DOHH2 (cell line): ENCODE results near the gene TRPM2.

Experiments
- H3F3A ChIP-seq: fragments of 200-600 bp; sonication (generic), shearing (Covaris generic); 2 replicates; pipeline ENCODE4 v1.6.0; 2016; ENCODE audit warnings: antibody characterized with exemption, mild to moderate bottlenecking; ENCODE audit not compliant: control insufficient read depth, insufficient read depth
- H3K27ac ChIP-seq: fragments of 200-600 bp; sonication (generic); 2 replicates; pipeline ENCODE4 v1.5.1; 2014; ENCODE audit warnings: low read depth, mild to moderate bottlenecking, low read length, moderate library complexity
- H3K27me3 ChIP-seq: fragments of 200-600 bp; sonication (generic); 2 replicates; pipeline ENCODE4 v1.6.1; 2014; ENCODE audit warnings: mild to moderate bottlenecking, low read length, mixed read lengths; ENCODE audit not compliant: control insufficient read depth
- H3K36me3 ChIP-seq: fragments of 200-600 bp; sonication (generic); 2 replicates; pipeline ENCODE4 v1.6.1; 2014; ENCODE audit warnings: mild to moderate bottlenecking, low read length, moderate library complexity, mixed read lengths; ENCODE audit not compliant: control insufficient read depth
- H3K4me1 ChIP-seq: fragments of 200-600 bp; sonication (generic); 2 replicates; pipeline ENCODE4 v1.6.1; 2014; ENCODE audit warnings: mild to moderate bottlenecking, low read length, mixed read lengths; ENCODE audit not compliant: control insufficient read depth
- H3K4me2 ChIP-seq: fragments of 200-600 bp; sonication (generic); 2 replicates; pipeline ENCODE4 v1.6.0; 2014; ENCODE audit warnings: mild to moderate bottlenecking, low read length, moderate library complexity
- H3K4me3 ChIP-seq: fragments of 200-600 bp; sonication (generic); 2 replicates; pipeline ENCODE4 v1.5.1; 2014; ENCODE audit warnings: mild to moderate bottlenecking, low read length, mixed read lengths
- H3K79me2 ChIP-seq: fragments of 200-600 bp; sonication (generic); 2 replicates; pipeline ENCODE4 v1.6.1; 2014; ENCODE audit warnings: mild to moderate bottlenecking, low read length, mixed read lengths; ENCODE audit not compliant: control insufficient read depth
- H3K9me2 ChIP-seq: fragments of 200-600 bp; sonication (generic); replicated peaks from 2 replicates; pipeline ENCODE4 v1.6.1; 2014; ENCODE audit warnings: mild to moderate bottlenecking, low read length, mixed read lengths; ENCODE audit not compliant: control insufficient read depth
- H3K9me3 ChIP-seq: fragments of 200-600 bp; sonication (generic); 2 replicates; pipeline ENCODE4 v1.6.1; 2014; ENCODE audit warnings: antibody characterized with exemption, low read length, mixed read lengths; ENCODE audit not compliant: control insufficient read depth, insufficient read depth
- H4K20me1 ChIP-seq: fragments of 200-600 bp; sonication (generic); 2 replicates; pipeline ENCODE4 v1.6.0; 2014; ENCODE audit warnings: low read depth, mild to moderate bottlenecking, antibody characterized with exemption, low read length, moderate library complexity; ENCODE audit not compliant: control insufficient read depth, insufficient read depth
- EZH2phosphoT487 ChIP-seq: fragments of 200-600 bp; sonication (generic); IDR thresholded peaks from 2 replicates; pipeline ENCODE4 v1.6.1; 2017; ENCODE audit warnings: borderline replicate concordance, mild to moderate bottlenecking, antibody characterized with exemption, low read length, moderate library complexity, mixed read lengths
- TF ChIP-seq, protein P1 (sequence below): fragments of 200-600 bp; sonication (generic); IDR thresholded peaks from one replicate; pipeline ENCODE4 v1.5.1; 2014; ENCODE audit warnings: antibody characterized with exemption, mild to moderate bottlenecking, low read depth, low read length; ENCODE audit not compliant: poor library complexity, severe bottlenecking

Gene TRPM2

DNA sequence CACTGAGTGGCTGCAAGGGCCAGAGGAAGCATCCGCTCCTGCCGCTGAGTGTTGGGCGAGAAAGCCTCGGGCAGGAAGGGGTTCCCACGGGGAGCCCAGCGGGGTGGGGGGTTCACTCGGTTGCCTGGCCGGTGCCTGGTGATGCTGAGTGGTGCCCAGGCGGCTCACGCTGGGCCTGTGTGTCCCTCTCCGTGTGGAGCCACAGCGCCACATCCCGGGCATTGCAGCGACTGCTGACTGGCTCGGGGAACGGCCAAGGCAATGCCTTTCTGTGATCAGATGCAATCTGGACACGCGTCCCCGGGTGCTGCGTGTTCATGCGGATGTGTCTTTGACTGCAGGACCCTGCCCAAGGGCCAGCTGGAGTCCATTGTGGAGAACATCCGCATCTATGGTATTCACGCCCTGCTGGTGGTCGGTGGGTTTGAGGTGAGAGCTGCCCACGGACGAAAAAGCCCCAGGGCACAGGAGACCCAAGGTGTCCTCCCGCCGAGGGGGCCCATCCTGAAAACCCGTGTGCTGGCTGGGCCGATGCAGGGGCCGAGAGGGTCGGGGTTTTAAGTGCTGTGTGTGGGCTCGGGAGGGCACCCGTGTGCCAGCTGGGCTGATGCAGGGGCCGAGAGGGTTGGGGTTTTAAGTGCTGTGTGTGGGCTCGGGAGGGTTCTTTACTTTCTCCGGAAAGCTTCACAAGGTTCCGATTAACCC lies 30.6 kb upstream of the TRPM2 start:
- no peaks in the 10 kb centered on the region for H3K27me3 ChIP-seq
- H3K9me3 ChIP-seq: no peaks in the 10 kb centered on the region
- peaks cover 78% of the 10 kb centered on the region for H3K36me3 ChIP-seq
- H3K79me2 ChIP-seq: no peaks in the 10 kb centered on the region
- H4K20me1 ChIP-seq: no peaks in the 10 kb centered on the region
- H3K4me1 ChIP-seq: no peaks in the 10 kb centered on the region
- no peaks in the 10 kb centered on the region for H3F3A ChIP-seq
- H3K27ac ChIP-seq: no peak overlapping the region
- TF ChIP-seq, protein P1, sequence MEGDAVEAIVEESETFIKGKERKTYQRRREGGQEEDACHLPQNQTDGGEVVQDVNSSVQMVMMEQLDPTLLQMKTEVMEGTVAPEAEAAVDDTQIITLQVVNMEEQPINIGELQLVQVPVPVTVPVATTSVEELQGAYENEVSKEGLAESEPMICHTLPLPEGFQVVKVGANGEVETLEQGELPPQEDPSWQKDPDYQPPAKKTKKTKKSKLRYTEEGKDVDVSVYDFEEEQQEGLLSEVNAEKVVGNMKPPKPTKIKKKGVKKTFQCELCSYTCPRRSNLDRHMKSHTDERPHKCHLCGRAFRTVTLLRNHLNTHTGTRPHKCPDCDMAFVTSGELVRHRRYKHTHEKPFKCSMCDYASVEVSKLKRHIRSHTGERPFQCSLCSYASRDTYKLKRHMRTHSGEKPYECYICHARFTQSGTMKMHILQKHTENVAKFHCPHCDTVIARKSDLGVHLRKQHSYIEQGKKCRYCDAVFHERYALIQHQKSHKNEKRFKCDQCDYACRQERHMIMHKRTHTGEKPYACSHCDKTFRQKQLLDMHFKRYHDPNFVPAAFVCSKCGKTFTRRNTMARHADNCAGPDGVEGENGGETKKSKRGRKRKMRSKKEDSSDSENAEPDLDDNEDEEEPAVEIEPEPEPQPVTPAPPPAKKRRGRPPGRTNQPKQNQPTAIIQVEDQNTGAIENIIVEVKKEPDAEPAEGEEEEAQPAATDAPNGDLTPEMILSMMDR: no peak
- TF ChIP-seq EZH2phosphoT487: no peak
- H3K9me2 ChIP-seq: no peaks in the 10 kb centered on the region
- no peak overlapping the region for H3K4me3 ChIP-seq
- no peak overlapping the region for H3K4me2 ChIP-seq

DNA sequence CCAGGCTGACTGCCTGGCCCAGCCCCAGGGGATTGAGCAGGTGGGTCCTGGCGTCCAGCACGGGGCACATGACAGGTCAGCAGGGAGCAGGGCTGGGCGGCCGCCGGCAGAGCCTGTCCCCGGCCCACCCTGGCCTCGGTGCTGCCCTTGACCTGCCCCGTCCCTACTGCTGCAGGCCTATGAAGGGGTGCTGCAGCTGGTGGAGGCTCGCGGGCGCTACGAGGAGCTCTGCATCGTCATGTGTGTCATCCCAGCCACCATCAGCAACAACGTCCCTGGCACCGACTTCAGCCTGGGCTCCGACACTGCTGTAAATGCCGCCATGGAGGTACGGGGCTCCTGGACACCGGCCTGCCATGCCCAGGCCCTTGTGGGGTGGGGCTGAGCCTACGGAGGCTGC lies 29.8 kb upstream of the TRPM2 start:
- Histone ChIP-seq H3K36me3 (peaks cover 74% of the 10 kb centered on the region), H3F3A (no peaks in the 10 kb centered on the region)

DNA sequence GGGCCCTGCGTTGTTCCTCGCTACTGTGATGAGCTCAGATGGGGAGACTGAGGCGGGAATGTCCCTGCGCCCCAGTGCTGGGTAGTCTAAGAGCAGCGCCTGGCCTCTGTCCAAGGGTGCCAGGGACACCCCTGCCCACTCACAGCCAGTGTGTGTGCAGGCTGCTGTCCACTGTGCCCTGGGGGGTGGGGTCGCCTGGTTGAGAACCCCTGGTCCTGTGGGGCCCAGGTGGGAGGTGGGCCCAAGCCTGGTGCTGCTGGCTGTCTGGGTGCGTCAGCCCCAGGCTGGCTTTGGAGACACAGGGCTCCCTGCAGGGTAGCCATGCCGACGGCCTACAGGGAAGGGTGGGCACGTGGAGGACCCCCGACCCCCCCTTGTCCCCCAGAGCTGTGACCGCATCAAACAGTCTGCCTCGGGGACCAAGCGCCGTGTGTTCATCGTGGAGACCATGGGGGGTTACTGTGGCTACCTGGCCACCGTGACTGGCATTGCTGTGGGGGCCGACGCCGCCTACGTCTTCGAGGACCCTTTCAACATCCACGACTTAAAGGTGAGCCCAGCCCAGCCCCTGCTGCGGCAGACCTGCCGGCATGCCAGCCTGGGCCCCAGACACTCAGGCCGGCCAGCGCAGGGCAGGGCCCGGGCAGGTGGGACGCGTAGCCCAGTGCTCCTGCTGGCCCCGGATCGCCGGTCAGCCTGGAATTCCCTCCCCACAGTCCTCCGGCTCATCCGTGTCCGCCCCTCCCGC lies 29.1 kb upstream of the TRPM2 start:
- TF ChIP-seq EZH2phosphoT487: no peak
- TF ChIP-seq, protein P1: no peak
- peaks cover 70% of the 10 kb centered on the region for H3K36me3 ChIP-seq
- no peaks in the 10 kb centered on the region for H3K27me3 ChIP-seq
- H4K20me1 ChIP-seq: peaks cover 6% of the 10 kb centered on the region; the same call in 1 of the 2 replicates
- H3K9me3 ChIP-seq: no peaks in the 10 kb centered on the region
- H3K27ac ChIP-seq: no peak overlapping the region
- no peaks in the 10 kb centered on the region for H3K4me1 ChIP-seq
- peaks cover 2% of the 10 kb centered on the region; the same call in 1 of the 2 replicates for H3F3A ChIP-seq
- H3K4me3 ChIP-seq: no peak overlapping the region
- no peak overlapping the region for H3K4me2 ChIP-seq
- no peaks in the 10 kb centered on the region for H3K79me2 ChIP-seq
- no peaks in the 10 kb centered on the region for H3K9me2 ChIP-seq

More for the DNA sequence above, 29.8 kb upstream of the TRPM2 start:
- H3K79me2 ChIP-seq: no peaks in the 10 kb centered on the region
- no peaks in the 10 kb centered on the region for H3K4me1 ChIP-seq
- TF ChIP-seq, protein P1: no peak
- TF ChIP-seq EZH2phosphoT487: no peak
- H3K27ac ChIP-seq: no peak overlapping the region
- H3K4me2 ChIP-seq: no peak overlapping the region
- no peaks in the 10 kb centered on the region for H3K27me3 ChIP-seq
- 0 out of 2 replicates have a peak, but pooled peaks cover under 1% of the 10 kb centered on the region for H4K20me1 ChIP-seq
- H3K4me3 ChIP-seq: no peak overlapping the region
- no peaks in the 10 kb centered on the region for H3K9me3 ChIP-seq
- H3K9me2 ChIP-seq: no peaks in the 10 kb centered on the region
